IPS DF 6.9 (cell line): ENCODE measurements around the gene PBX4.

ENCODE experiments used
- DNase-seq: peaks from one replicate; pipeline ENCODE4 v3.0.0-alpha.2; 2013; ENCODE audit warnings: low read depth, low spot score
- H3K27ac ChIP-seq: one replicate; pipeline ENCODE4 v1.5.1; 2013; ENCODE audit warnings: low read length, control low read depth
- H3K27me3 ChIP-seq: 2 replicates; pipeline ENCODE4 v1.6.1; 2013; ENCODE audit warnings: mild to moderate bottlenecking, low read length; ENCODE audit not compliant: control insufficient read depth, insufficient read depth
- H3K36me3 ChIP-seq: 2 replicates; pipeline ENCODE4 v1.6.1; 2013; ENCODE audit warnings: low read length; ENCODE audit not compliant: control insufficient read depth, insufficient read depth
- H3K4me1 ChIP-seq: 2 replicates; pipeline ENCODE4 v1.6.1; 2013; ENCODE audit warnings: low read length; ENCODE audit not compliant: control insufficient read depth, insufficient read depth
- H3K4me3 ChIP-seq: 2 replicates; pipeline ENCODE4 v1.5.1; 2013; ENCODE audit warnings: mild to moderate bottlenecking, low read length
- H3K9me3 ChIP-seq: 2 replicates; pipeline ENCODE4 v1.6.1; 2013; ENCODE audit warnings: low read length, inconsistent platforms; ENCODE audit not compliant: control insufficient read depth, insufficient read depth
- WGBS: extraction: QIAGEN DNeasy Blood & Tissue Kit; methylation state at CpG from one replicate; pipeline ENCODE4 v1.1.7; 2013; ENCODE audit warnings: mixed read lengths, missing lambda C conversion rate; ENCODE audit not compliant: insufficient read length, insufficient coverage; 5-methylcytosine and 5-hydroxymethylcytosine counted together

PBX4 gene

DNA sequence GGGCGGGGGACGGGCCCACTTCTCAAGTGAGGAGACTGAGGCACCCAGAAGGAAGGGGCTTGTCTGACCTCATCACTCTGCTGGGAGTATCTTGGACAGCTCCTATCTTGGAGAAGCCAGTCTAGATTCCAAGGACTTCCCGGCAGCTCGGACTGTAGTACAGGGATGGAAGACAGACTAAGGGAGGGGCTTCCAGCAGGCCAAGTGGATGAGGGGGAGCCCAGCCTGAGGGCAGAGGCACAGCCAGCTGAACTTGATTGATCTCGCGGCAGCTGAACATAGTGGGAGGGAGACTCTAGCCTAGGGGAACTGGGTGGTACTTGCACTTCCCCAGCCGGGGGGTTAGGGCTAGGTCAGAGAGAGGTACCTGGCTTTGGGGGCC lies 79.7 kb downstream of the PBX4 start:
- Histone ChIP-seq H3K36me3 (no peaks in the 10 kb centered on the region), H3K9me3 (no peaks in the 10 kb centered on the region), H3K4me1 (peaks cover 2% of the 10 kb centered on the region; the same call in 1 of the 2 replicates), H3K4me3 (no peak overlapping the region; the same call in 1 of the 2 replicates), H3K27ac (no peak overlapping the region), H3K27me3 (peaks cover 3% of the 10 kb centered on the region; the same call in 1 of the 2 replicates)
- no peak for DNase-seq
- WGBS: no CpG with 5 or more reads among the region's 7 CpGs

DNA sequence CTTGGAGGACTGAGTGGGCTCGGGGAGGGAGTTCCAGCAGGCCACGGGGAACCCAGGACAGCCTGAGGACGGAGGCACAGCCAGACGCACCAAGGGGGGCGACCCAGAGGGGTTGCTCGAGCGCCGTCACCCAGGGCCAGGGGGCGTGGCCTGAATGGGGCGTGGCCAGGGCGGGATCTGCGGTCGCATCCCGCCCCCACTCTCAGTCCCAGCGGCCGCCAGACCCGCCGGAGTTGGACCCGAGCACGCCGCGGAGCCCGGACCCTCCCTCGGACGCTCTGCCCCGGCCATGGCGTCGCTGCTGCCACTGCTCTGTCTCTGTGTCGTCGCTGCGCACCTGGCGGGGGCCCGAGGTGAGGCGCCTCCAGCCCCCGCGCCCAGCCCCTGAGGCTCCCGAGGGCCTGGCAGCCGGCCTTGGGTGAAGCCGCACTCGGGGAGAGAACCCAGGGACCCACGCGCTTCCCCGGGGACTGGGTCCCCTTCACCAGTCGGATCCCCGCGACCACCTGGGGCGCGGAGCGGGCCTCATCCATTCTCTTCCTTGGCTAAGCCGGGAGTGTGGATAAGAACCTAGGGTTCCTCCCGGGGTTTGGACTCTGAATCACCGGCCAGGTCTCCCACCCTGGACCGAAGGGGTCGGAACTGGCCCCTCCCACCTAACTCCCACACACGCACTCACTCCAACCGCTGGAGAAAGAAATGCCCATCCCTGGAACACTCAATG lies 80.3 kb downstream of the PBX4 start, which contains the start of gene CILP2:
CILP2 (plus strand) TSS at position 205 of the 724 bp plus-strand sequence; CDS start at position 290, 85 bp downstream.
- WGBS: no CpG with 5 or more reads among the region's 56 CpGs
- Histone ChIP-seq H3K4me3 (peak within 1 kb of the TSS; percentile 36; the same call in 1 of the 2 replicates), H3K27me3 (peaks cover 3% of the 10 kb centered on the region; the same call in 1 of the 2 replicates), H3K27ac (no peak within 1 kb of the TSS), H3K9me3 (no peaks in the 10 kb centered on the region), H3K4me1 (peaks cover 2% of the 10 kb centered on the region; the same call in 1 of the 2 replicates), H3K36me3 (no peaks in the 10 kb centered on the region)
- no peak for DNase-seq

DNA sequence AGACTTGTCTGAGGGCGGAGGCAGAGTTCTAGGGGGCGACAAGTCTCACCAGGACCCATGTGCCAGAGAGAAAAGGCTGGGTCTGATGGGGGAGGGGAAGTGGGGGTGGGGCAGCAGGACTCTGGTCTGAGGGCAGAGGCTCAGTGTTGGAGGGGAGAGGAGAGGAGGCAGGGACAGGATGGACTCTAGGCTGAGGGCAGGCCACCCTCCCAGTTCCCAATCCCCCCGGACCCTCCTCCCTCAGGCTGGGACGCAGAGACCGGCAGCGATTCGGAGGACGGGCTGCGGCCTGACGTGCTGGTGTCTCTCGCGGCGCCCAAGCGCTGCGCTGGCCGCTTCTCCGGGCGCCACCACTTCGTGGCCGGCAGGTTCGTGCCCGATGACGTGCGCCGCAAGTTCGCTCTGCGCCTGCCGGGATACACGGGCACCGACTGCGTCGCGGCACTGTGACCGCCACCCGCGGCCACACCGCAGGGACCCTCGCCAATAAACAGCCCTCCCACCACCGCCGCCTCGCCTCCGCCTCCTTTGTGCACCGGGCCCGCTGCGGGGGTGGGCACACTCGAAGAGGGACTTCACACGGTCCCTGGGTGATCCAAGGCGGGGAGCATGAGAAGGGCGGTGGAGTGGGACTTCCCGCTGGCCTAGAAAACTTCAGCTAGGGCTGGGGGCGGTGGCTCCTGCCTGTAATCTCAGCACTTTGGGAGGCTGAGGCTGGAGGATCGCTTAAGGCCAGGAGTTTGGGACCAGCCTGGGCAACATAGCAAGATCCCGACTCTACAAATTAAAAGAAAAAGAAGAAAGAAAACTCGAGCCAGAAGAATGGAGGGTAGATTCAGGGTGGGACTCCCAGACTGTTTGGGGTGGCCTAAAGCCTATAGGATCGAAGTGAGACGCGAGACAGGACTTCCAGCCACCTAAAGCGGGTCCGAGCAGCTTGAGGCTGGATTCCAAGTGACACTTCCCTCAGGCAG lies 81.1 kb downstream of the PBX4 start:
- Histone ChIP-seq H3K4me3 (no peak overlapping the region), H3K4me1 (peaks cover 5% of the 10 kb centered on the region; the same call in 1 of the 2 replicates), H3K9me3 (no peaks in the 10 kb centered on the region), H3K27ac (no peak overlapping the region), H3K36me3 (no peaks in the 10 kb centered on the region), H3K27me3 (peaks cover 3% of the 10 kb centered on the region; the same call in 1 of the 2 replicates)
- DNase-seq: no peak
- WGBS: no CpG with 5 or more reads among the region's 59 CpGs

DNA sequence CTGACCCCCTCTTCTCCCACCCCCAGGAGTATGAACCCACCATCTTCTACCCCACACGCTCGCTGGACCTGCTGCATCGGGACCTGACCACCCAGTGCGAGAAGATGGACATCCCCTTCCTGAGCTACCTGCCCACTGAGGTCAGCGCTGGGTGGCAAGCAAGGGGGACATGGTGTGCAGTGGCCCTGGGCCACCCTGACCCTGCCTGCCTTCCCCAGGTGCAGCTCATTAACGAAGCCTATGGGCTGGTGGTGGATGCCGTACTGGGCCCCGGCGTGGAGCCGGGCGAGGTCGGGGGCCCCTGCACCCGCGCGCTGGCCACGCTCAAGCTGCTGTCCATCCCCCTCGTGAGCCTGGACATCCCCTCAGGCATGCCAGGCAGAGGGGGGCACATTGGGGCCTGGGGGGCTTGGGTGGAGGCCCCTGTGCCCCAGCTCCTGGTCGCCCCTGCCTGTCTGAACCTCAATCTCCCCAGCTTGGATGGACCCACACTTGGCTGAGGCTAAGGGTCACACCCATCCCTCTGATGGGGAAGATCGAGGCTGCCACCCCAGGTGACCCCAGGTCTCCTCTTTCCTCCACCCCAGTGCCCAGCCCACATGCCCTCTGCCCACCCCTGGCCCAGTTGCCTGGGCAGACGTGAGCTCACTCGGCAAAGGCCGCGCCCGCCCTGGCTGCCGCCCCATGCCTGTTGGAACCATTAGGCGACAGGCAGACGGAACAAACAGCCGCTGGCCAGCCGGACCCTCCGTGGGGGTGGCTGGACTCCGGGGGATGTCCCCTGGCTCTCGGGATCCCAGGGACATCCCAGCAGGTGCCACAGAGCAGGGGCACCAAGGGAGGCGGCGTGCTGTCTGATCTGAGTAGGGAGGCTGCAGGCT lies 82.9 kb downstream of the PBX4 start:
- no CpG with 5 or more reads among the region's 34 CpGs for WGBS
- DNase-seq: no peak
- Histone ChIP-seq H3K27me3 (peaks cover 3% of the 10 kb centered on the region; the same call in 1 of the 2 replicates), H3K4me3 (no peak overlapping the region), H3K4me1 (peaks cover 5% of the 10 kb centered on the region; the same call in 1 of the 2 replicates), H3K36me3 (no peaks in the 10 kb centered on the region), H3K27ac (no peak overlapping the region), H3K9me3 (no peaks in the 10 kb centered on the region)

DNA sequence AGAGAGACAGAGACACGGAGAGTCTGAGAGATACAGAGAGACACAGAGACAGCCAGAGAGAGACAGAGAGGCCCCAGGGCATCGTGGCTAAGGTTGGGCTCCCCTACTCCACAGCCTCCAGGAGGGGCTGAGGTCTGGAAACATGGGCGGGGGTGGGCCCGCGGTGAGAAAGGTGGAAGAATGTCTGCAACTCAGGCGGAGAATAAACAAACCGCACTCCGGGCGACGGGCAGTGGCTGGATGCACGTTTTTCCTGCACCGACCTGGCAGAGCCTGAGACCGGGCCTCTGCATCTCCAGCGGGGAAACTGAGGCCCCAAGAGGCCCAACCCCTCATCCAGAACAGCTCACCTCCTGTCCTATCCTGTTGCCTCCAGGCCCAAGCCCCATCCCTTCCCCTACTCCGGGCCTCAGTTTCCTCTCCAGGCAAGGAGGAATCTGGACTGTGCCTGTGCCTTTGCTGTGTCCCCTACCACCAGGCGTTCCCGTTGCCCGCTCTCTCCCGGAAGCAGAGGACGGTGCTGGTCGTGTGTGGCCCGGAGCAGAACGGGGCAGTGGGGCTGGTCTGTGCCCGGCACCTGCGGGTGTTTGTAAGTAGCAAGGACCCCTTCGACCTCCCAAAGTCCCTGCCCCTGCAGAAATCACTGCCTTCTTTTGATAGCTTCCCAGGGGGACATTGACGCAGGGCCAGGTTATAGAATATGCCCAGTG lies 83.8 kb downstream of the PBX4 start:
- H3K36me3 ChIP-seq: no peaks in the 10 kb centered on the region
- H3K27ac ChIP-seq: no peak overlapping the region
- peaks cover 3% of the 10 kb centered on the region; the same call in 1 of the 2 replicates for H3K4me1 ChIP-seq
- DNase-seq: no peak
- no CpG with 5 or more reads among the region's 27 CpGs for WGBS
- peaks cover 3% of the 10 kb centered on the region; the same call in 1 of the 2 replicates for H3K27me3 ChIP-seq
- H3K9me3 ChIP-seq: no peaks in the 10 kb centered on the region
- peak overlapping the region; percentile 3; the same call in 1 of the 2 replicates for H3K4me3 ChIP-seq

DNA sequence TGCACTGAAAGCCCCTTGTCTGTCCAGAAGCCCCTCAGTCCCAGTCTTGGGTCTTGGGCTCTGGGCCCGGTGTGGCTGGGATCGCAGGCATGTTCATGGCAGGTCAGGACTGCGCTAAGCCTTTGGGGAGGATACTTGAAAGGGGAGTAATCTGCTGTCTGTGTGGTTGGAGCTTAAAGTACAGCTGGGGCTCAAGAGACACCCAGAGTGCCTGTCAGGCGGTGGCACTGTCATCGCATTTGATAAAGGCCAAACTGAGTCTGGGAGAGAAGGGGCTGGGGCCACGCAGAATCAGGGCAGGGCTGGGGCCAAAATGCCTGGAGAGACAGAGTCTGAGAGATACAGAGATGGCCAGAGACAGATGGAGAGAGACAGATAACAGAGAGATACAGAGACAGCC lies 84.6 kb downstream of the PBX4 start:
- peaks cover 2% of the 10 kb centered on the region; the same call in 1 of the 2 replicates for H3K36me3 ChIP-seq
- H3K4me1 ChIP-seq: peaks cover 3% of the 10 kb centered on the region; the same call in 1 of the 2 replicates
- no peak for DNase-seq
- H3K27ac ChIP-seq: no peak overlapping the region
- no CpG with 5 or more reads among the region's 6 CpGs for WGBS
- H3K9me3 ChIP-seq: no peaks in the 10 kb centered on the region
- H3K4me3 ChIP-seq: no peak overlapping the region
- peaks cover 3% of the 10 kb centered on the region; the same call in 1 of the 2 replicates for H3K27me3 ChIP-seq

DNA sequence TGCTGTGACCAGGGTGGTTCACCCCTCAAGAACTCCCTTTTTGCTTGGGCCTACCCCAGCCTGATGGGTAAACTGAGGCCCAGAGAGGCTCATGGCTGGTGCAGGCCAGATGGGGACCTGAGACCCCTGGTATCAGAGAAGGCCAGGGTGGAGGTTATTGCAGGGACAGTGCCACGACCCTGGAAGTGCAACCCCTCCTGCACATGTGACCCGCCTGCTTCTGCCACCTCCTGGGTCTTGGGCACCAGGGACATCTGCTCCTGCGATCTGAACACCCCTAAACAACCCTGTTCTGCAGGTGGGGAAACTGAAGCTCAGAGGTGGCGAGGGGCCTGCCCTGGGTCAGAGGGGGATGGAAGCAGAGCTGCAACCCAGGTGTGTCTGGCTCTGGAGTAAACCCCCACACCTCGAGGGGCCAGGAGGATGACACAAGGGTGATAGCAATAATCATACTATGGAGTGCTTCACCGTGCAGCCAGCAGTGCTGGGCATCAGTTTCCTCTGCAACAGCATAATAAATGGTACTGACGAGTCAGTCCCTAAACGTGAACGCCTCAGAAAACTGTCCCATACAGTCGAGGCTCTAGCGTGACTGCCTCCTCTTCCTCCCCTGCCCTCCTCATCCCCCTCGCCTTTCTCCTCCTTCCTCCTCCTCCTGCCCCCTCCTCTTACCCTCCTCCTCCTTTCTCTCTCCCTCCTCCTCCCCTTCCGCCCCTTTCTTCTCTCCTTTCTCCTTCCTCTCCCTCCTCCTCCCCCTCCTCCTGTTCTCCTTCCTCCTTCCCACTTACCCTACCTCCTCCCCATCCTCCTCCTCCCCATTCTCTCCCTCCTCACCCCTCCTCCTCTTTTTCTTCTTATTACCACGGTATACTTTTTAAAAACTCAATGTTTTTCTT lies 85.4 kb downstream of the PBX4 start:
- H3K27ac ChIP-seq: no peak overlapping the region
- H3K9me3 ChIP-seq: no peaks in the 10 kb centered on the region
- peaks cover 3% of the 10 kb centered on the region; the same call in 1 of the 2 replicates for H3K4me1 ChIP-seq
- H3K4me3 ChIP-seq: no peak overlapping the region
- DNase-seq: no peak
- 100% methylated on average over 1 of the region's 14 CpGs for WGBS
- H3K27me3 ChIP-seq: no peaks in the 10 kb centered on the region
- peaks cover 3% of the 10 kb centered on the region for H3K36me3 ChIP-seq

DNA sequence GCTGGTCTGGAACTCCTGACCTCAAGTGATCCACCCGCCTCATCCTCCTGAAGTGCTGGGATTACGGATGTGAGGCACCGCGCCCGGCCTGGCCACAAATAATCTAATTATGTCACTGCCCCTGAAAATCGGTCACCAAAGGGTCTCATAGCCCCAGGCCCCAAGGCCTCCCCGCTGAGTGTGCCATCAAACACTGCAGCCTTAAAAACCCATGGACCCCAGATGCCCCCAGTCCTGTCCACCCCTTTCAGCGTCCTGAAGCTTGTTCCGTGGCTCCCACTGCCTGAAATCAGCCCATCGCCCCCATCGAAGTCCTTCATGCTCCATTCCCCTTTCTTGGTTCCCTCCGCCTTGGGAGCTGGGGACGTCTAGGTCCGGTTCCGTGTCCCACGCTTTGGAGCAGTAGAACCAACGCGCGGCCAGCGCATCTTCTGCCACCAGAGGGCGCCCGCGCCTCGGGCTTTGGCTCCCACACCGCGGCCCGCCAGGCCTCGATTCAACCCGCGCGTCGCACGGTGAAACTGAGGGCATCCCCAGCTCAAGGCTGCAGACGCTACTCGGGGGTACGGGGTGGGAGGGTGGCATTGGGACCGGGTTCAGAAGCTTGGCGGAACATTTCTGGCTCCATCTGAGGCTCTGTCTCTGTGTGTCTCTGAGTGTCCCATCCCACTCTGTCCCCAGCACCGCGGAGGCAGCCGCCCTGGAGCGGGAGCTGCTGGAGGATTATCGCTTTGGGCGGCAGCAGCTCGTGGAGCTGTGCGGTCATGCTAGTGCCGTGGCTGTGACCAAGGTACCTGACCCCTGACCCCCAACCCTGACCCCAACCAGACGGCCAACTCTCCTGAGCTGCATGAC lies 86.3 kb downstream of the PBX4 start:
- no peak overlapping the region for H3K27ac ChIP-seq
- DNase-seq: peak; percentile 77

More for the DNA sequence above, 86.3 kb downstream of the PBX4 start:
- H3K4me3 ChIP-seq: no peak overlapping the region
- H3K9me3 ChIP-seq: no peaks in the 10 kb centered on the region
- peaks cover 3% of the 10 kb centered on the region; the same call in 1 of the 2 replicates for H3K4me1 ChIP-seq
- no peaks in the 10 kb centered on the region for H3K27me3 ChIP-seq
- H3K36me3 ChIP-seq: peaks cover 9% of the 10 kb centered on the region
- WGBS: no CpG with 5 or more reads among the region's 48 CpGs
